Peyer's patch (tissue), 4 donors: ENCODE results near the gene CAMKK1.

Experiments used
- CTCF ChIP-seq, 6 experiments: fragments of 450-650 bp in 4 of 6; fragments of 200-600 bp in 2 of 6; sonication (generic) in 1 of 6; IDR thresholded peaks; one replicate each; pipeline ENCODE4 v1.5.1; 2017 to 2019; ENCODE audit warnings: antibody characterized with exemption in 6 of 6, mild to moderate bottlenecking in 3 of 6, moderate library complexity in 1 of 6
- POLR2A ChIP-seq, 2 donors: fragments of 450-650 bp; IDR thresholded peaks; one replicate each; pipeline ENCODE4 v1.5.1; 2017; ENCODE audit warnings: antibody characterized with exemption in 2 of 2, mild to moderate bottlenecking in 2 of 2, moderate library complexity in 2 of 2

- no peak for TF ChIP-seq CTCF (IDR thresholded peaks at IDR 0.05)
- no peak for TF ChIP-seq POLR2A (IDR thresholded peaks at IDR 0.05)
Measured at GRCh38 chr17:3865176-3865575, 27.7 kb downstream of the CAMKK1 start.
